SW 1271 (cell line): Measurements from ENCODE around the gene ADARB2.
"Not testable (repeated sequence)": the region's sequence is repeated elsewhere in the genome, so short reads cannot be mapped to it uniquely, and the experiment has no call there.

Experiments
- DNase-seq, 2 experiments: peaks; one replicate each; lab custom pipeline; 2025; lab: John Stamatoyannopoulos, UW

The ADARB2 gene

DNA sequence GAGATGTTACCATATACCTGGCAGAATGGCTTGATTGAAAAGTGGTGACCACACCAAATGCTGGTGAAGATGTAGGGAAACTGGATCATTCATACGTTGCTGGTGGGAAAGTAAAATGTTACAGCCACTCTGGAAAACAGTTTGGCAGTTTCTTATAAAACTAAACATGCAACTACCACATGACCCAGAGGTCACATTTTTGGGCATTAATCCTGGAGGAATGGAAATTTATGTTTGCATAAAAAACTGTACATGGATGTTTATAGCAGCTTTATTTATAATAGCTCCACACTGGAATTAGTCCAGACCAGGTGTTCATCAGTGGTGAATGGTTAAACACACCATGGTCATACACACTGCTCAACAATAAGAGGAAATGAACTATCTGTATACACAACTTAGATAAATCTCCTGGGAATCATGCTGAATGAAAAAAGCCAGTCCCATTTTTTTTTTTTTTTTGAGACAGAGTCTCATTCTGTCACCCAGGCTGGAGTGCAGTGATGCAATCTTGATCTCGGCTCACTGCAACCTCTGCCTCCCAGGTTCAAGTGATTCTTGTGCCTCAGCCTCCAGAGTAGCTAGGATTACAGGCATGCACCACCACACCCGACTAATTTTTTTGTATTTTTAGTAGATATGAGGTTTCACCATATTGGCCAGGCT is 309.7 kb downstream of the ADARB2 start:
- not testable (repeated sequence) for DNase-seq

DNA sequence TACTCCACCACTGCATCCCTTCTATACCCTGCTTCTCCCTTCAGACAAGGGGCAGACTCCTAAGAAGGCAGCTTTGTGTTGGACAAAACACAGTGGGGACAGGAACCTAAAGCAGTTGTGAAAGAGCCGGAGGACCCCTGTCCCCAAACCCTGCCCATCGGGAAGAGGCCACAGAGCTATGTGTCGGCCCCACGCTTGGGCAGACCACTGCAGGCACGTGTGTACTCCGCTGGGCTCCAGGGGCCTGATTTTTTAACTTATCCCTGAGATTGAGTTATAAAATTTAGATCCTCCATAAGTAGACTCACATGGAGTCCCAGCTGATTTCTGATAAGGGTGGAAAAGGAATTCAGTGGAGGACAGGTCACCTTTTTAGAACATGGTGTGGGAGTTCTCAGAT is 310.5 kb downstream of the ADARB2 start:
- no peak for DNase-seq

DNA sequence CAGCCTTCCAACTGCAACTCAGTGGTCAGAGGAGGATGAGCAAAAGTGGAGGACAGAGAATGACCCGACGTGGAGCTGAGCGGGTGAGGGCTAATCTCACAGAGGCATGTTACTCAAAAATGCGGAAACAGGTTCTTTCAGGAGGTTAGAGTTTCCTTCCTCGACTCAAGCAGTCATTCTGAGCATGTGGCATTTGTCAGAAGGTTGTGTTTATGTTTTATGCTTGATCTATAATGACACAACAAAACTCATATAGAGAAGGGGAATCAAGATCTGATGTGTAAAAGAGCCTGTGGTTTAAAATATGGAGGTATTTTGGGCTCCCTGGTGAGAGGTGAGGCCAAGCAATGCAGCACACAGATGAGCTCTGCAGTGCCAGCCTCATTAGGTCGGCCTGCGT is 311.4 kb downstream of the ADARB2 start:
- no peak for DNase-seq

DNA sequence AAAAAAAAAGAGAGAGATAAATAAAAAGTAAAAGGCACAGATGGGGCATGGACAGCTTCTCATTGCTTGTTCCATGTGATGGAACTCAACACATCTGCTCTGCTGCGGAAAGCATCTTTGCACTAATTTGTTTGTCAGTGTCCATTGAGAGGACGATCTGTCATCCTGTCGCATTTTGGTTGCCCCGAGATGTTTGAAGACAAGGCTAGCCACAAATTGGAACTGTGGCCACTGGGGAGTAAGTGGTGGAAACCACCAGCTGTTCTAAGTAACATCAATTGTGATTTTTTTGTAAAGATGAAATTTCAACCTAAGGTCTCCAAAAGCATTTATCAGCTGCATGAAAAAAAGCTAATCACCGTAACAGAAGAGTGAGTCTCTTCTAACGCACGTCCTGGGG is 312.7 kb downstream of the ADARB2 start:
- no peak for DNase-seq

DNA sequence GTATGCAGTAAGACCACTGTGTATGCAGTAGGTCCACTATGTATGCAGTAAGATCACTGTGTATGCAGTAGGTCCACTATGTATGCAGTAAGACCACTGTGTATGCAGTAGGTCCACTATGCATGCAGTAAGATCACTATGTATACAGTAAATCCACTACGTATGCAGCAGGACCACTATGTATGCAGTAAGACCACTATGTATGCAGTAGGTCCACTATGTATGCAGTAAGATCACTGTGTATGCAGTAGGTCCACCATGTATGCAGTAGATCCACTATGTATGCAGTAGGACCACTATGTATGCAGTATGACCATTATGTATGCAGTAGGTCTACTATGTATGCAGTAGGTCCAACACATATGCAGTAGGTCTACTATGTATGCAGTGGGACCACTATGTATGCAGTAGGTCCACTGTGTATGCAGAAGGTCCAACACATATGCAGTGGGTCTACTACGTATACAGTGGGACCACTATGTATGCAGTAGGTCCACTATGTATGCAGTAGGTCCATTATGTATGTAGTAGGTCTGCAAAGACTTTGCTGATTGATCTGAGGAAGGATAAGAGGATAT is 313.6 kb downstream of the ADARB2 start:
- DNase-seq = no peak

DNA sequence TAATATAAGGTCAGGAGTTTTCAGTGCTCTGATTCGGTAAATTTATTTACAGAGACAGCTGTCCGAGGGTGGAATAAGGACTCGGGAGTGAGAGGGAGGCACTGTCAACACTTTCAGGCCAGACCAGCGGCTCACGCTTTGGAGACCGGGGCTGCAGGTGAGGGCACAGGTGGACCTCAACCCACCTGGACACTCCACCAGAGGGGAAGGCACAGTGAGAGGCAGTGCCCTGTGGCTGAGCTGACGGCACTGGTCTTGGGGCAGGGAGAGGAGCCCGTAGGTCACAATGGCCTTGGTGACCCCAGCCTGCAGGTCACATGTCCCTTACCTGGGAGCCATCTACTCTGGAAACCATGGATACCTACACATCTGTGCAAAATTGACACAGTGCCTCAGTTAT is 315.1 kb downstream of the ADARB2 start:
- no peak for DNase-seq

DNA sequence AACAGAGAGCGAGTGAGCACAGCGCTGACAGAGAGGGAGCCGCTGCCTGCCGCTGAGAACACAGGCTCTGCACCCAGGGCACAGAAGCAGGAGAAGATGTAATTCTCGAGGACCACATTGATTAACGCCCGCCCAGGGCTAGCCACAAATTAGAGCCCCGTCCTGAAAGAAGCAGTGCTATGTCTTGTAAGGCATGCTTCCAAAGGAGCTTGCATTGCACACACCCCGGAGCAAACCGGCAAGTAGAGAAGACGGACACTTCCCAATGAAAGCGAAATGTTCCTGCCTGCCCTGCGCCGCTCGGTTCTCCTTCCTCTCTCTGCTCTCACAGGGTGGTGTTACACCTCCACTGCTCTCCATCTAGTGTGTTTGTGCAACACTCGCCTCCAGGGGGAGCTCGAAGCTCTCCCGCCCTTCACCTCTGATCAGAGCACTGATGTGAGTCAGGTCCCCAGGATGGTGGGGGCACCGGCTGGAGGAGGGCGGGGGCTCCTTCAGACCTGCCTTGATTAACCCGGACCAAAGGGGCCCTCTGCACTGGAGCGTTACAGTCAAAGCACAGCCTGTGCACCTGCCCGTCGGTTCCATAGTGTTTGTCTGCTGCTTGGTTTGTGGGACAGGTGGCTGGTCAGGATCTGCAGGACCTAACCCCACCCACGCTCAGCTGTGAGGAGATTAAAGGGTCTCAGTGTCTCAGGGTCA is 316.5 kb downstream of the ADARB2 start:
- peak; percentile 9 to 40 for DNase-seq

DNA sequence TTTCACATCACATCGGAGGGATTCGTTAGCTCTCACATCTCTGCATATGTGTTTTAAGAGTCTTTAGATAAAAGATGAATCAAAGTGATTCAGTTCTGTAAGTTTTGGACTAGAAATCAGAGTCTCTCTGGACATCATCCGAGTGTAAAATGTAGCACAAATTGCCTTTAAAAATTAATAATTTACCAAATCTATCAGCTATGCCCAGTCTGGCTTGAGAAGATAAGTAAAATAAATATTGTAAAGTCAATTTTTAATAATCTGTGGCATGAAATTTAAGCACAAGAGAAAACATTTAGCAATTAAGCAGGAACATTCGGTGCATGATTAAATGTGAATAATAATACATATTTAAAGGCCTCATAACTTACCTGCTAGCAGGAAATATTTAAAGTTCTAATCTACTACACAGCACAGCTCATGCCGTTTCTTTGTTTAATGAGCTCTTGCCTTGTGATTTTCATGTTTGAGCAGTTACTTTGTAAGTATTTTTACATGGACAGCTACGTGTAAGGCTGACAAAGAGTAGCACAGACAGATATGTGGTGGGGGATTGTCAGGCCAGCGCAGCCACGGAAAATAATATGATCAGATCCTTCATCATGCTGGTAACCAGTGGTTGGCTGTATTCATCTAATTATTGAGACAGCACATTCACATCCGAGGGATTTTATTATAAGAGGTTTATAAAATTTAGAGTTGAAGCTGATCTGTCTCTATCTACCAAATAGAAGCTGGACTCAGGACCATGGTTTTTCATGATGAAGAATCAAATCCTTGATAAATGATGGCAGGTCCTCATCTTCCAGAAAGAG is 317.3 kb downstream of the ADARB2 start:
- no peak for DNase-seq

DNA sequence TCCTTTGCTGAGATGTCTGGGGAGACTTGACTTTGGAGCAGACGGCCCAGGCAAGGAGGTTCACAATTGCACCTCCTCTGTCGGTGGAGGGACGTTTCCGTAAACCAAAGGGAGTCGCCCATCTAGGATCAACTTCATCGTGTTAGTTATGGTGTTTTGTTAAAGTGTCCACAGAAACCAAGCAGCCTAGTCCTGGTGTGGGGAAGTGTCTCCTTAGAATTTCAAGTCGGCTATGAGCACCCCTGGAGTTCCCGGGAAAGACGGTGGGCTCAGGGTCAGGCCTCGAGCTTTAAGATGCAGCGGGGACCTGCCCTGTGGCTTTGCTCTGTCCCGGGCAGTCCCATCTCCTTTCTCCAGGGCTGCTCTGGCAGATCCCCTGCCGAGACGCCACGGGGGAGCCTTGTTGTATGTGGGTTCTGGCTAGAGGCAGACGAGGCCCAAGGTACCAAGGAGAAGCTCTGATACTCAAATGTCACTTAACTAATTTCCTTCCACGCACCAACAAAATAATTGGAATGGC is 319.2 kb downstream of the ADARB2 start:
- DNase-seq = no peak

DNA sequence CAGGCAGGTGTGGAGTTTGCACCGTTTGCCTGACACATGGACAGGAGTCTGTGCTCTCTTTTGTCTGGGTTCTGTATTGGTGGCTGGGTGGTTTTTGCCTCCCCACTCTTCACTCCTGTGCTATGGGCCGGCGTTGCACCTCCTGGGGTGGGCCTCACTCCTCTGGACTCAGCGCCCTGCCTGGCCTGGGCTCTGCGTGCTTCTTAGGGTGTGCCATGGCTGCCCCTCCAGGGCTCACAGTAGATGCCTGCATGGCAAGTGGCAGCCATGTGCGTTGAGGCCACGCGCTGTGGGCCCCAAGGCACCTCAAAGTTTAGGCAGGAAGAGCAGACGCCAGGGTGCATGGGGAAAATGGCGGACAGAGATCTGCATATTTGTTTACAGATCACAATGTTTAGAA is 319.8 kb downstream of the ADARB2 start:
- no peak for DNase-seq

DNA sequence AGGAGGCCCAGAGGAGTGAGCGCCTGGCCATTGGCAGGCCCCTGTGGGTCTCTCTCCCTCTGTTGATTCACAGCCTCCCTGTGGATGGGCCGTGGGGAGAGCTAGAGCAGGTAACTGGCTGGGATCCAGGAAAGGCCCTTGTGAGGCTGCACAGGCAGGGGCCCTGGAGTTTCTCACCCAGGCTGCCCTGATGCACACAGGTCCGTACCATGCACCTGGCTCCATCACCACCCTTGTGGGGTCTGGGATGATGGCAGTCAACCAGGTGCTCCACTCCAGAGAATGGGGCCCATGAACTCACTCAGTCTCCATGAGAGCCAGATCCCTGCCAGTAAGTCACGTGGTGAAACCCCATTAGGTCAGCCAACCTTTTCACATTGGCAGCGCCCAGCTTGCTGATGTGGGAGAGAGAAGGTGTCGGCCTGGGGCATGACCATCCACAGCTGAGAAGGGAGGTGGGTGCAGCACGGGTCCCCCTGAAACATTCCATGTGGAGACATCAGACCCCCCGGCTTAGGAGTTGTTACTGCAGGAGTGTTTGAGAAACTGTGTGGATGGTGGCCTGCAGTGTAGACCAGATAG is 320.8 kb downstream of the ADARB2 start:
- no peak for DNase-seq

DNA sequence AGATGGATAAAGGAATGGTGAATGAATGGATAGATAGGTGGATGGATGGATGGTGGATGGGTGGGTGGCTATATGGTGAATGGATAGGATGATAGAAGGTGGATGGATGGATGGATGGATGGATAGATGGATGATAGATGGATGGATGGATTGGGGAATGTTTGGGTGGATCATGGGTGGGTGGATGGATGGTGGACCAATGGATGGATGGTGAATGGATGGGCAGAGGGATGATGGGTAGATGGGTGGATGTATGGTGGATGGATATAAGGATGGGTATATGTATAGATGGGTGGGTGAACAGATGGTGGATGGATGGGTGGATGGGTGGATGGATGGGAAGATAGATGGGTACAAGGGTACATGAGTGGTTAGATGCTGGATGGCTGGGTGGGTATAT is 322.4 kb downstream of the ADARB2 start:
- DNase-seq = no peak

DNA sequence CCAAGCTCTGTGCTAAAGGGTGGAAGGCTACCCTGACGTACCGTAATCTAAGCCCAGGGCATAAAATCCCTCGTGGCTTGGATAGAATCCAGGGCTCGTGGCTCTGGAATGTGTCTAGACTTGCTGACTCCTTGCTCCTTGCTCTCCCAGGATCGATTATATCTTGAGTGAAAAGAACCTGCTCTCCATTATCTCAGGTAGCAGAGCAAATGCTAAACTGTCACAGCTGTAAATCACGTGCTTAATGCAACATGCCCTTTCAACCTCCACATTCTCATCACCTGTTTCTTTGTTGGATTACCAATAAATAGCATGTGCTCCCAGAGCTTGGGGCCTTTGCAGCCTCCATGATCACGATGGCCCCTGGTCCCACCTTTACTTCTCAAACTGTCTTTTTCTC is 323.0 kb downstream of the ADARB2 start:
- not testable (repeated sequence) for DNase-seq

DNA sequence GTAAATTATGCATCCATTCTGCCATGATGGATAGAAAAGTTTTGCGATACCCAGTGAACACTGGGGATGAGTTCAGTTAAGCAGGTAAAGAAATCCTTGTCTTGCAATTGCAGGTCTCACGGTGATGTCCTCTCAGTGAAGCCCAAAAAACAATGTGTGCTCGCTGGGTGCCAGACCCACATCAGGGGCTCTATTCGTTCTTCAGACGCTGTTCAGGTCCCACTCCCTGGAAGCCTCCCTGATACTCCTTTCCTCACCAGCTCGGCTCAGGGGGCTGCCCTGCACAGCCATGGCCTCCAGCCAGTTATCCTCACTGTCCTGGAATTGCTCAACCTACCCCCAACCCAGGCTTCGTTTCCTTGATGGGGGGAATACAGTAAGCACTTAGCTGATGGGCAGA is 323.5 kb downstream of the ADARB2 start:
- DNase-seq = no peak

DNA sequence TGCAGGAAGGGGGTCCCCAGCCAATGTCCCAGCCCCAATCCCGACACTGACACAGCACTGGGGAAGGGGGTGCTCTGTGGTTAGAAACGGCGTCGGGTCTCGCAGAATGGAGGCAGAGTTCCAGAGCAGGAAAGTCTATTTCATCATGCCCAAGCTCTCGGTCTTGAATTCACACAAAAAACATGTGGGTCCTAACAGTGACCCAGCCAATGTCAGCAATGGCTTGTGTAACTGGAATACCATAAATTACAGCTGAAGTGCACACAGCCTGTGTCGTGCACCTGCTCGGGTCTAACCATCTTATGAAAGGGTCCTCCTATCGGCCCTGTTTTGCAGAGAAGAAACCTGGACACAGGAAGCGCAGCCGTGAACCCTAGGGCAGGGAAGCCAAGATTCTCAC is 324.1 kb downstream of the ADARB2 start:
- no peak for DNase-seq

DNA sequence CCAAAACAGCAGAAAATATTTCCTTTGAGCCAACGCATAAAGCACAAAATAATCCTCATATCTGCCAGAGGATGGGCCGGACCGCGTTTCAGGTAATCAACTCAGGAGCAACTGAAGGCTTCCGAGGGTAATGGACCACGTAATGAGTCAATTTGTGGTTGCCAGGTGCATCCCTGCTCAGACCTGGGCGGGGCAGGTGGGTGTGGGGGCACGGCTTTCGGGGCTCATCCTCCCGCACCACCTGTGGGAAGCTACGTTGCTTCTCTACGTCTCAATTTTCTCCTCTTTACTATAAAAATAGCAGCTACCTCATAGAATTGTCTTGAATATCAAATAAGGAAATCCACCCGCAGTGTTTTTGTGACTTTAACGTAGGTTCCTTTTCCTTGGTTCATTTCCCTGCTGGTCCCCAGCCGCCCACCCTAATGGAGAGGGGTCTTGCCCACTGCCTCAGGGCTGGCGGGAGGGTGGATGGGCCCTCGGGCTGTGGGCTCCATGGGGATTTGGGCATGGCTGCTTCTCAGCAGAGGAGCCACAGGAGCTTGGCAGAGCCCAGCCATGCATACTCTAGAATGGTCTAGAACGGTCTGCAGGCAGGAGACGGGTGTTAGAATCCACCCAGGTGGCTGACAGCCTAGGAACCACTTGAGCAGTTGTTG is 324.7 kb downstream of the ADARB2 start:
- no peak for DNase-seq

DNA sequence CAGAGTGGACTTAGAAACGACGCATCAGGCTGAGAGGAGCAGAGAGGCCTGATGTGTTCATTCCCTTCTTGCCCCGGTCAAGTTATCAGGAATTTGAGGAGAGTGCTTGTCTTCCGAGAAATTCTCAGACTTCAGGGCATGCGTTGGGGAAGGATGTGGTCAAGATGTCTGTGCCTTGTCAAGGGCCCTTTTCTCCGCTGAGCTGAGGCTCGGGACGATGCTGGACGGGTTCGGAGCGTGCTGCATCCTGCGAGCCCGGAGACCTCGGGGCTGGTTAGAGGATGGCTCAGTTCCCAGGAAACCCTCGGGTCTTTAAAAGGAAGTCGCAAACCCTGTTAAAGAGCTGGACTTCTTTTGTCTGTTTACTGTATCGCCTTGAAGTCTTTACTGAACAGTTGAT is 325.4 kb downstream of the ADARB2 start:
- DNase-seq = no peak

DNA sequence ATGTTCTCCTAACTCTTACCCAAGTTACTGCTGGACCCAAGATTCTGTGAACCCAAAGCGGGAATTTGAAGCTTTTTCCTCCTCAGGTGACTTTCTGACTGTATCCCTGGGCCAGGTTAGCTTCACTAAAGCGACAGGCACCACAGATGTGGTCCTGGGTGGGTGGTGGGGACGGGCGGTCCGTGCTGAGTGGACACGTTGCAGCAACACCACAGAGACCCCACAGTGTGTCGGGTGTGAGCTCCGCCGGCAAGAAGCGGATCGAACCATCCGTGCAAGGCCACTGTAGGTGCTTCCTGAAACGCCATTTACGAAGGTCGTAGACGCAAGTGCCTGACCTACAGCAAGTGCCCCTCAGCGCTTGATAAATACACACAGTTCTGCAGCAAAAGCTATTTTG is 325.9 kb downstream of the ADARB2 start:
- no peak for DNase-seq

DNA sequence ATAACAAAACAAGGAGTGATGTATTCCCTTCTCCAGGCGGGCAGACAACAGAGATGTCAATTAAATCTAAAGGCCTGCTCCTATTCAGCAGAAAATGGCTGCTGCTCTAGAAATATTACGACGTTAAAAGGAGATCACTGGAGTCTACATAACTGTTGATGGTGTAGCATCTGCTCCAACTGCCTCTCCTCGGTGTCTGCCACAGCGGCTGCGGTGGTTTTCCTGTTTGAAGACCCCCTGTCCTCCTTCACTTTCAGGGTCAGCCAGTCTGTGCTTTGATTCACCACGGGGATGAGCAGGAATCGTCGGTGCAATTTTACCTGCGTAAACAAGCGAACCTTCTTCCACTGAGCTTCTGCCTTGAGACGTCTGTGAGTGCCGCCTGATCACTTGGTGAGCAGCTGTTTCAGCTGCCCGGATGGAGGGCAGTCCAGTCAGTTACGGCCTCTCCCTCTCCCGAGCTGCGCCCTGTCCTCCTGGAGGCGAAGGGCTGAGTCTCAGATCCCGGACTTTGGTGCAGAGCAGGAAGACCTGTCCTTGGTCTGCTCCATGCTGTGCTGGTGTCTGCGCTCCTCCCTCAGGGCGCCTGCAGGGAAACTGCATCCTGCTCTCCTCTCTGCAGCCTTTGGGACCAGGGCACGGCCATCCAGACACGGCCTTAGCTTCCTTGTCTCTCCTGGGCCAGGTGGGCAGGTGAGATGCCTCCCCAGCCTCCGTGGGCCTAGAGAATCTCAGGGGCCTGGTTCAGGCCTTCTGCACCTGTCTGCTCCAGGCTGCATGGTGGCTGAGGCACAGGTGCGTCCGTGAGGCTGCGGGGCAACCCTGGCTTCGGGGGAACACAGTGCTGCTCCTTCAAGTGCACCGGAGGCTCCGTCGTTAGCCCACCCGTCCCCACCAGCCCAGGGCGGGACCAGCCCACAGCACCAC is 326.6 kb downstream of the ADARB2 start:
- DNase-seq = no peak

DNA sequence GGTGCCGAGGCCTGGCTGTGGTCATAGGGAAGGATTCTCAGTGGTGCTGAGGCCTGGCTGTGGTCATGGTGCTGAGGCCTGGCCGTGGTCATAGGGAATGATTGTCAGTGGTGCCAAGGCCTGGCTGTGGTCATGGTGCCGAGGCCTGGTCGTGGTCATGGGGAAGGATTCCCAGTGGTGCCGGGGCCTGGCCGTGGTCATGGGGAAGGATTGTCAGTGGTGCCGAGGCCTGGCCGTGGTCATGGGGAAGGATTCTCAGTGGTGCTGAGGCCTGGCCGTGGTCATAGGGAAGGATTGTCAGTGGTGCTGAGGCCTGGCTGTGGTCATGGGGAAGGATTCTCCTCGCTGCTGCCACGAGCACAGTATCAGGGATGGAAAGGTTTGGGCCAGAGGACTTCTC is 327.3 kb downstream of the ADARB2 start:
- no peak for DNase-seq

DNA sequence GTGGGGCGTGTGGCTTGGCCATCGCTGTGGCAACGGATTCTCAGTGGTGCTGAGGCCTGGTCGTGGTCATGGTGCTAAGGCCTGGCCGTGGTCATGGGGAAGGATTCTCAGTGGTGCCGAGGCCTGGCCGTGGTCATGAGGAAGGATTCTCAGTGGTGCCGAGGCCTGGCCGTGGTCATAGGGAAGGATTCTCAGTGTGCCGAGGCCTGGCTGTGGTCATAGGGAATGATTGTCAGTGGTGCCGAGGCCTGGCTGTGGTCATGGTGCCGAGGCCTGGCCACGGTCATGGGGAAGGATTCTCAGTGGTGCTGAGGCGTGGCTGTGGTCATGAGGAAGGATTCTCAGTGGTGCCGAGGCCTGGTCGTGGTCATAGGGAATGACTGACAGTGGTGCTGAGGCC is 327.9 kb downstream of the ADARB2 start:
- DNase-seq = no peak
